RKO (cell line): Measurements from ENCODE around the gene RASD2.

ENCODE experiments used
- DNase-seq: peaks from one replicate; pipeline ENCODE4 v3.0.0-alpha.2; 2016; ENCODE audit warnings: low spot score

The RASD2 gene

DNA sequence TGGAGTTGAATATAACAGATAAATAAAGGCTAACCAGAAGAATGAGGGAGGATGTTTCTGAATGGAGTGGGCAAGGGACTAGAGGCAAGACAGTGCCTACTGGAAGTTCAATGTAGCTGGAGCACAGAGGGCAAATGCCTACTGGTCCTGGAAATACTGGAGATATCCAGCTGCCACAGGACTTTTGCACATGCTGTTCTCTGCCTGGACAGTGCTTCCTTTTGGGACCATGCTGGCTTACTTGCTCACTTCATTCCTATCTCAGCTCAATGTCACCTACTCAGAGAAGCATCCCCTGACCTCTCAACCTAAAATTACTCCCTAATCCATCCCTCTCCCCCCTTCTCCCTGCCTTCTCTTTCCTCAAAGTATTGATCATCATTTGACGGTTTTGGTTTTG, 20.2 kb downstream of the RASD2 start:
- no peak for DNase-seq

DNA sequence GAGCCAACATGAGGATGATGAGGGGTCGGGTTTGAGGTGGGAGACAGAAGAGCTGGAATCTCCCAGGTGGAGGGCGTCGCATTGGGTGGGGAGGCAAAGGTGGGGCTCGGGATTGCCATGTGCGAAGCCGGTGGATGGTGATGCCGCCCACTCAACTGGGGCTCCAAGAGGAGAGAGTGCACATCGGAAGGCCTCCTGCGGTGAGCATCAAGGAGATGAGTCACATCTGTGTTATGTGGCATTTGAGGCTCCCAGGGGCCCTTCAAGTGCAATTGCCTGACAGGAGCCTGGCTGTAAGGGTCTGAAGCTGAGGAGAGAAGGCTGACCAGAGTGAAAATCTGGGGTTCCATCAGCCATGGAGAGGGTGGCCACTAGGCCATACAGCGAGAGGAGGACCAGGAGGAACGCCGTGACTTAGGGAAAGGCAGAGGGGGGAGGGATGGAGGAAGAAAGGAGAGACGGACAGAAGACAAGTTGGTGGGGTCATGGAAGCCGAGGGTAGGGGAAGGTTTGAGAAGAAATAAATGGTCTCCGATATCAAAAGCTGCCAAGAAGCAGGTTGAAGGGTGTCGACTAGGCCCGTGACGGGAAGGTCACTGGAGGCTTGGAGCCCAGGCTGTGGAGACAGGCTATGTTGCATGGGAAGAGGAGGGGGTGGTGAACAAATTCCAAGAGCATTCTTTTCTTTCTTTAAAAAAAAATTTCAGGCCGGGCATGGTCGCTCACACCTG, 21.3 kb downstream of the RASD2 start:
- peak; percentile 74 for DNase-seq

DNA sequence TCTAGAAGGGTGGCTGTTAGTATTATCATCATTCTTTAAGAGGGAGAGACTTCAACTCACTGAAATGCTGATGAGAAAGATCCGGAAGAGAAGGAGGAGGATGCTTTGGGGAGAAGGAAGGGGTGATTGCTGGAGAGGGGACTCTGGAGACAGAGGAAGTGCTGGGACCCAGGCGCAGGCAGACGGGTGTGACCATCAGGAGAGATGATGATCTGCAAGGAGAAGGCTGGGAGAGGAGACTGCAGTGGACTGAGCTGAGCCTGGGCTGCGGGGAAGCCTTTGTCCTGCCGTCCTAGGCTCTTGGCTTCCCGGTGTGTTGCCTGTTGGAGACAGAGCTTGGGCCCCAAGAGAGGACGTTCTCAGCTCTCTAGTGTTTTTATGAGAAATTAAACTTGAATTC, 22.6 kb downstream of the RASD2 start:
- DNase-seq: no peak

DNA sequence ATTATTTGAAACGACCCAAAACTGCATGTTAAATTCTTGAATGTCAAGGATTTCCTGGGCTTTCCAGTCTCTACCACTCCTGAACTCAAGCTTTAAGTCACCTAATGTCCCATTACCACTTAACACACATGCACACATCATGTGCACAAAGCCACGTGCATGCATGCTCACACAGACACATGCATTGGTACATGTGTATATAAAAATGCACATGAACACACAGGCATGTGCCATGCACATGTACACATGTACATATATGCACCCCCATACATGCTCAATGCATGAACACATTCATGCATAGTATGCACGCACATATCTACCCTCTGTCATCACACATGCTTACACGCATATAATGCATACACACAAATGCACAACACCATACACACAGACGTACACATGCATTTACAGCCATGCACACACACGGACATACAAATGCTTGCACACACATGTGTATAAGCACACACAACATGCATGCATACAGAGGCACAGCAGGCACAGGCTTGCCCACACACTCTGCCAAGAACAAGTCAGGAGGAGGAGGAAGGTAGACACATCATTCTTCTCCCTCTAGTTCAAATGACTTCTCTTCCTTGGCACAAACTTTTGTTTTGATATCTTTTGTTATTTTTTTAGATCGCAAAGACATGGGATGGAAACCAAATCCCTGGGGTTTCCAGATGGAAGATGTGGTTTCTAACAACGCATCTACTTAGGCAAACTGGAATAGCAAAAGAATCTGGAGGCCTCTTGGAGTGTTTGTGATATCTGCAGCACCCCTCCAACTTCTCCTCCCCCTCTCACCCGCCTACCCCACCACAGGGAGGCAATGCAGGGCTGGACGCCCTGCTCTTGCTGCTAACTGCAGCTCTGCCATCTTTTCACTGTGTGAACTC, 24.6 kb downstream of the RASD2 start:
- no peak for DNase-seq

DNA sequence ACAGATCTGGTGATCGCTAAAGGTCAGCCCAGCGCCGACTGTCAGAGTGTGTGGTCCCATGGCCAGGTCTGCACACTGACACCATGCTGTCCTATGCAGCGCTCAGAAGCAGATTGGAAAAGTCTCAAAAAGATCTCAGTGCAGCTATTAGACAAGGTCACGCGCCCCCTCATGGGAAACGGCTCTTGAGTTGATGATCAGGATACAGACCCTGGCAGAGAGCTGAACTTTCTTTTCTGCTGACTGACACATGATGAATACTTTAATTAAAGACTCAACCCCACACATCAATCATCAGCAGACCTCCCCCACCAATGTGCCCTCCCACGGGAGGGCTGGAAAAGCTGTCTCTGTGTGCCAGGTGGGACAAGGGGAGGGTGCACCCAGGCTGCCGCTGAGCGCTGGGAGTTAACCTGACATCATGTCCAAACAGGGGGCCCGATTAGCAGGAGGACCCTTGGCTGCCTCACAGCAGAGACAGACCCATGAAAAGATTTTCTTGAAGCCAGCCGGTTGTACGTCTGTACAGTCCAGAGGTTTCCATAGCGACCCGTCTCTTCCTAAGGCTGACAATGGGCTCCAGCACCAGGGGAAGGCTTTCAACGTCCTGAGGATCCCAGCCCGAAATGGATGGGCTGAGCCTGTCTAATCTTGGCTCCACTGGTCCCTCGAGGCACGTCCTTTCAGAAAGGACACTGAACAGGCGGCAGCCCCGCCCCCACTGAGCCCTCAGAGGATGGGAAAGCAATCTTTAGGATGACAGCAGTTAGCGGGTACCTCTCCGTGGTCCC, 26.9 kb downstream of the RASD2 start:
- no peak for DNase-seq

DNA sequence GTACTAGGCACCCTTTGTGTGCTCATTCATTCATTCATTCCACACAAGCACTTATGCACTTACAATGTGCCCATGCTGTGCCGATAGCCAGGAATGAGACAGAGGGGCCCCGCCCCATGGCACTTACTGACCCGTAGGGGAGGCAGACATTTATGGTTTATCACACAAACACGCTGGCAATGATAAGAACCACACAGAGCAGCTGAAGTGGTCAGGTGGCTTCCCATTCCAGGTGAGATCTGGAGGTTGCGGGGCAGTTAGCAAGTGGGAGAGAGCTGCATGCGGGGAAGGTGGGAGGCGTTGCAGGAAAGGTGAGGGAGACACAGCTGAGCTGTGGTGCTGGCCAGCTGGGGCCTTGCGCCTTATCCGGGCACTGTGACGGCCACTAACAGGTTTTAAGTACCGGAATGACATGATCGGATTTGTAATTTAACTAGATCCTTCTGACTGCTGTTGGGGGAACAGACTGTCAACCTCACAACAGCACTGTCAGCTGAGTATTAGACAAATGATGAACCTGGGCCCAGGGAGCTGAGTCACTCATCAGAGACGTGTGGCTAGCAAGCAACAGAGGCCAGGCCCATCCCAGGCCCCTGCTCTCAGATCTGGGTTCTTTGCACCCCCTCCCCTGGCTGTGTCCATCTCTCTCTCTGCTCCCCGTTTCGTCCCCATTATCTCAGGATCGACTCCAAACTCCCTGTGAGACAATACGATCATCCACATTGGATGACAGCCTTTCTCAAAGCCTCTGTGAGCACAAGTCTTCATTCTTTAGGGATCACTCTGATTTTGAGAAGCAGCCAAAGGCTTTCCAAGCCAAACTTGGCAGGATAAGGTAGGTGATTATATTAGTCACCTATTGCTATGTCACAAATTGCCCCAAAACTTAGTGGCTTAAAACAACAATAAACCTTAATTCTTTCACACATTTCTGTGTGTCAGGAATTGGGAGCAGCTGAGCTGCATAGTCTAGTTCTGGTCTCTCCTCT, 28.4 kb downstream of the RASD2 start:
- DNase-seq: no peak

DNA sequence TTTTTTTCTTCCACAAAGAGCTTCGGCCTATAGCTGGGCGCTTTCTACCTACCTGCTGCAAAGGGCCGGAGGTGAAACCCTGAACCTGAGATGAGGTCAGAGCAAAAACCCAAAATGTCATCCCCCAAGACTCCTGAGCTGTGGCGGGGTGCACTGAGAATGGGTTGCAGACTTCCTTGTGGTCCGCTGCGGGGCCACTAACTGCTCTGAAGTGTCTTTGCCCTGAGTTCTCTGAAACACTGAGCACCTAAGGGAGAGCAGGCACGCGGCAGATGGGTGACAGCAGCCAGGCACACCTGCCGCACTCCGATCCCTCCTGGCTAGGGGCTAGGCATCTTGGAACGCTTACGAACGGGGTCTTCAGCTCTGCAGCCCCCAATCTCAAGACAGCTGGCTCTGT, 29.3 kb downstream of the RASD2 start:
- no peak for DNase-seq

DNA sequence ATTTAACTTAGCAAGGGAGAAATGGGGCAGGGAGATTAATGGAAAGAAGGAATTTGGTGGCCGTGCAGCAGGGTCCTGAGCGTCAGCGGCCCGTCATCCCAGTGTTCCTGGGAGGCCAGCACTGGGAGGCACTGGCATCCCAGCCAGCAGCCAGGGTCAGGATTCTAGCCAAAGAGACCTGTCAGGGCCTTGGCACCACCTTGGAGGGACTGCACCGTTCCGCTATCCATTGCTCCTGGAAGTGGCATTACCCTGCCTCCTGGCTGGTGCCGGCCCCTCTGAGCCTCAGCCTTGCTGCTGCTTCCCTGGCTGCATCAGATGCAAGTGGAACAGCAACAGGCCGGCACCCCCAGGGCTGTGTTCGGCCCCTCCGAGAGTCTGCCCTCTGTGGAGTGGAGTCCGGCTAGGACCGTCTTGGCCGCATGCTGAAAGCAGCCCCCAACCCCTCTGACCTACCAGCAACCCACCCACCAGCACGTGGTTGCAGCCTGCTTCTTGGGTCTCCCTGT, 30.1 kb downstream of the RASD2 start:
- no peak for DNase-seq

DNA sequence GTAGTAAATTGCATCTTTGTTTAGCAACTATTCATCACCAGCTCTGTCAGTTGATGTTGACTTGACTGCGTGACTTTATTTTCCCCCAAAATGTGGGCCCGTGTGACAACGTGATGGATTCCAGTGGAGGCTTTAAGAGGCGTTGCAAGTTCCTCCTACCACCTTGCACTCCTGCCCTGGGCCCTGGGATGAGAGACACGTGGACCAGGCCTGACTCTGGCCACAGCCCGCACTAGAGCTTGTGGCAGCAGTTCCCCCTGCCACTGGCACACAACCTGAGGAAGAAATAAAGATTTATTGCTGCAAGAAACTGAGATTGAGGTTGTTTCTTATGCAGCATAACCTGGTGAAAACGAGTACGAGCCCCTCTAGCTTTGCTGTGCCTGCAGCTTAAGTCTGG, 31.9 kb downstream of the RASD2 start:
- no peak for DNase-seq

DNA sequence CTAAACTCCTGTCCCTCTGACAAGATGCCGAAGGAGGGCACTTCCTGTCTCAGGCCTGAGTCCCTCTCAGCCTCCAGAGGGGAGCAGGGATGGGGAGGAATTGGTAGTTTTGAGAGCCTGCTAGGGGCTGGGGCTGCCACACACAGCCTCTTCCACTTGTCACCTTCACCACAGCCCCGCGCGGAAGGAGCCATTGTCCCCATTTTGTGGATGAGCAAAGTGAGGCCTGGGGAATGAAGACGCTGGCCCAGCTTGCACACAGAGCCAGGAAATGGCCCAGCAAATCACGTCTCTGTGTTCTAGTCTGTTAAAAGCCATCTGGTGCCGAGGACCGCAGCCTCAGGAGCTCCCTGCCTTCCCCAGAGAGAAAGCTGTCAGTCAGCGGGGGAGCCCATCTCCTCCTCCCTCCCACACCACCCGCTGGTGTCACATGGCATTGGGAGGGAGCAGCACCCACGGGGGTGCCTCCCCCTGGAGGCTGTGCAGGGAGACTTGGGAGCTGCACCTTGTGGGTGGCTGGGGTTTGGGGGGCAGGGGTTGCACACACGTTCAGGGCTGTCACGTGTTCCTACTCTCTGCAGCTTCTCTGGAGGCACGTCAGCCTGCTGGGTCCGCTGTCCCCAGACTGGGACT, 34.6 kb downstream of the RASD2 start:
- DNase-seq: no peak

DNA sequence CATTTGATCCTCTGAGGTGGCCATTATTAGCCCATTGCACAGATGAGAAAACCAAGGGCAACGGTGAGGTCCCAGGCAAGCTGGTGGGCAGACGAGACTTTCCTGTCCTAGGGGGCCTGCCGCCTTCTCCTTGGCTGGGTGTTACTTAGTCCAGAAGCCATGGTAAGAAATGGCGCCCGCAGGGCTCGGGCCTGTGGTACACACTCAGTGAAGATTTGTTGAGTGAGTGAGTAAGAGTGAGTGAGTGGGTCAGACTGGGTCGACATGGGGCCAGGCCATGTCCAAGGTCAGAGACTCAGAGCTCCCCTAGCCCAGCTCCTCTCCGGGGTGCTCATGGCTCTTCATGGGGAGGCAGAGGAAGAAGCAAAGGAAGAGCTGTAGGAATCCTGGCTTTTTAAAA, 36.0 kb downstream of the RASD2 start:
- DNase-seq: no peak

DNA sequence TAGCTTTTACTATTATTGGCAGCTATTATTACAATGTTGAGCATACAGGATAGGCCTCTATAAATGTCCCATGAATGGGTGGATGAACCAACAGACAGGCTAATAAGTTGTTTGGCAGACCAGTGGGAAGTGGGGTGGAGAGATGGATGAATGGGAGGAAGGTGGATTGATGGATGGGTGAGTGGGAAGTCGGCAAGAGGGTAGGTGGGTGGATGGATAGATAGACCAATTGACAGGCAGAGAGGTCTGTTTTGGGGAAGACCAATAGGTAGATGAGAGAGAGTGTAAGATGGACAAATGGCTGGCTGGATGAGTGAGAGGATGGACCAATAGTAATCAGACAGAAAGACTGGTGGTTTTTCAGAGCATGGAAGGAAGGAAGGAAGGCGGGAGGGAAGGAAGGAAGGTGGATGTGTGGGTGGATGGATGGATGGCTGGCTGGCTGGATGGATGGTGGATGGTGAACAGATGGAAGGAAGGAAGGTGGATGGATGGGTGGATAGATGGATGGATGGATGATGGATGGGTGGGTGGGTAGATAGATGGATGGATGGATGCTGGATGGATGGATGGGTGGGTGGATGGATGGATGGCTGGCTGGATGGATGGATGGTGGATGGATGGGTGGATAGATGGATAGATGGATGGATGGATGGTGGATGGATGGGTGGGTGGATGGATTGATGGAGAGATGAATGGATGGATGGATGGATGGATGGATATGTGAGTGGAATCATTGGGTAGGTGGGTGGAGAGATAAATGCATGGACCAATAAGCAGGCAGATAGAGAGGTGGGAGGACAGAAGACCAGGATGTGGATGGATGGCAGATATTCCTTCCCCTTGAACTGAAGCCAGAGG, 37.4 kb downstream of the RASD2 start:
- DNase-seq: no peak

DNA sequence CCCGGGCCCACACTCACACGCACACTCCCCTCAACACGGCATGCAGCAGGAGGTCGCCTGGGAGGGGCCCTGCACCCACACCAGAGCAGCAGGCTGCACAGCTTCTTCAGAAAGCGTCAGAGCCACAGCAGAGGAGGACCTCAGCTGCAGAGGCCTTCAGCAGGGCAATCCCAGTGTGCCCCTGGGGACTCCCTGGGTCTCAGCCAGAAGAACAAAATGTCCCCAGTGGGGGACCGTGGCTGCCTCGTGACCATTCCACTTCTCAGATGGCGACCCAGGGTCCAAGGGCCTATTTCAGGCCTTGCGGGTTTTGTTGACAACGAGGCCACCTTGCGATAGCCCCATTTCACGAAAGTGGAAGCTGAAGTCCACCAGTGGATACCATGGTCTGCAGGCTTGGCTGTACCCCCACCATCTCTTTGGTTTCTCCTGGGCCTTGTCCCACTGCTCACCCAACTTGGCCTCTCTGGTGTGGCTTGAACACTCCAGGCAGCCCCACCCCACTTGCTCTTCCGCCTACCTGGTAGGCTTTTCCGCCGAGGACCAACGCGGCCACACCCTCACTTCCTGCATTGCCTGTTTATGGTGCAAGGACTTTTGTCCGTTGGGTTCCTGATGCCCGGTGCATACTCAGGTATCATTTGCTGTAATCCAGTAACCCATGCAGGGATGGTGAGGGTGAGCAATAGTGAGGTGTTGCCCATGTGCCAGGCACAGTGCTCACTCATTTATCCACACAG, 38.4 kb downstream of the RASD2 start:
- no peak for DNase-seq

DNA sequence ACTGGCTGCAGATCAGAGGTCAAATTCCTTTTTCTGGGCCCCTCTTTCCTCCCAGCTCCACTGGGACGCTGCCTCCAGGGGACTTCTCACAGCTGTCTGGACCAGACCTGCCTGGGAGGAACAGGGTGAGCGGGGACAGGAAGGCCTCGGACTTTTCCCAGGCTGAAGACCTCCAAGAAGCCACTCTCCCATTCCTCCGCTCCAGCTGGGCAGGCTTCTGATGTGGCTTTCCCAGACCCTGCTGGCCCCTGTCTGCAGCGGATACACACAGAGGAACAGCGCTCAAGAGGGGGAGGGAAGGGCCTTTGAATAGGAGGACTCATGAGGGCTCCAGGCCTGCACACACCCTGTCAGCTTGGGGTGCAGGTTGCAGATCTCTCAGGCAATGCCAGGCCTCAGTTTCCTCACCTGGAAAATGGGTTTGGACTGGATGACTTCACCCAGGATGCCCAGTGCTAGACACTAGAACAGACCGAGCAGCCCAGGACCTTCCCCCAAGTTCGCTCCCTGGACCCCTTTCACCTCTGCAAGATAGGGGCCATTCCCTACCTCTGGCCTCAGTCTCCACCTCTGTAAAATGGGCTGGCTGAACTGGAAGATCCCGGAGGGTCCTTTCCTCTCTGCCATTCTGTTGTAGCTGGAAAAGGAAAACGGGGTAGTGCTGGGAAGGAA, 39.9 kb downstream of the RASD2 start:
- no peak for DNase-seq

DNA sequence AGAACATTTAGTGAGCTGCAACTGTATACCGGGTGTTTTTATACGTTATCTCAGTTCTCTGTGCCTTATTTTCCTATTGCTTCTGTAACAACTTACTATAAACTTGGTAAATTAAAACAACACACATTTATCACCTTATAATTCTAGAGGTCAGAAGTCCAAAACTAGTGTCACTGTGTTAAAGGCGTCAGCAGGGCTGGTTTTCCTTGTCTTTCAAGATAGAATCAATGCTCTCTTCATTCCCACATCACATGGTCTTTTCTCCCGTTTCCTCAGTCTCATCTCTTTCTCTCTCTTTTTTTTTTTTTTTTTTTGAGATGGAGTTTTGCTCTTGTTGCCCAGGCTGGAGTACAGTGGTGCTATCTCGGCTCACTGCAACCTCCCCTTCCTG, 40.4 kb downstream of the RASD2 start:
- DNase-seq: no peak

DNA sequence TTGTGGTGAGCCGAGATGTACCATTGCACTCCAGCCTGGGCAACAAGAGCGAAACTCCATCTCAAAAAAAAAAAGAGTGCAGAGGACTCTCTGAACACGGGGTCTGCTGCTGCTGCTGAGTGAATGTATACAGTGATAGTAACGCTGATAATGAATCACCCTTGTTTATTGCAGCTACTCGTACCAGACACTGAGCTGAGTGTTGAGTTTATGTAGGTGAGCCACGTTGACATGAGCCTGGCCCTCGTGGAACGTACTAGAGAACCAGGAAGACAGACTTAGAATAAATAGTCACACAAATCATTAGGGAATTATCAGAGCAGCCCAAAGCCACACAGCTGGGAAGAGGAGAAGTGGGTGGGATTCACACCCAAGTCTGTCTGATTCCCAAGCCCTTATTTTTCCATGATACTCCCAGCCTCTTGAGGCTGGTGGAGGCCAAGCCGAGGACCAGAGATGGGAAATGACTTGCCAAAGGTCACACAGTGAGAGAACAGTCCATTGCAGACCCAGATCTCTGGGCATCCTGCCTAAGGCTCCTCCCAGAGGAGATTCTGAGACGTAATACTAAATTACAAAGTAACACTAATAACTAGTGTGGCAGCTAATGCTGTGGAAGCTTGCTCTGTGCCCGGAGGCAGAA, 41.7 kb downstream of the RASD2 start:
- no peak for DNase-seq

DNA sequence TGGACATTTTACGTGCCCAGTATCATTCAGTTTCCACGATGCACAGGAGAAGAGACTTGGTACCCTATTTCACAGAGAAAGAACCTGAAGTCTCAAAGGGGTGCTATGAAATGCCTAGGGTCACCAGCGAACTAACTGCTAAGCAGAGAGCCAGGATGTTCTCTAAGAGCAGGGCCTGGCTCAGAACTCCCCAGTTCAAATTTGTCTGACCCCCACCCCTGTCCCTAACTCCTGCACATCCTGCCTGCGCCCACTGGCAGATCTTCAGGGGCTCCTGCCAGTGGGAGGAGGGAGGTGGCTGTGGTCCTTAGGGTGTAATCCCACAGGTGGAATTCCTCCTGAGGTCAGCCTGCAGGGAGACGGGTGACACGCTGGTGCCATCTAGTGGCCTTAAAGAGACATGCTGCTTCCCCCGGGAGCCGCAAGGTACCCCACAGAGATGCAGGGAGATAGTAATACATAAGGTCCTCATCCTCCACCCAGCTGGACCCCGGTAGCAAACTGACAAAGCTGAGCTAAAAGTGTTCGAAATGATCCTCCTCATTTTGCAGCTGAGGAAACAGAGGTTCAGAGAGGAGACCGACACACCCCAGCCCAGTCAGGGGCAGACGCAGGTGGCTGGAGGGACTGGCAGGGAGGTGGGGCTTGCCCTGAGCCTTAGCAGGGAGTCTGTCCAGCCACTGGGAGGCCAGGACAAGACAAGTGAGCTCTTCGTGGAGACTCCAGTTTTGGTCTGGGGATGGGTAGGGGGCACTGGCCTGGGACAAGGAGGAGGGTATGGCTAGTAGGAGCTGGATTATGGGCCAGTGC, 42.4 kb downstream of the RASD2 start:
- DNase-seq: peak; percentile 69
